Right cardiac atrium (tissue), 5 donors: ENCODE results near the gene CLMN. TPM values are rescaled to one million over a fixed set of nuclear protein-coding genes. Genes with fewer than 3 reads are reported as not detected.

Experiments used
- ATAC-seq, 2 donors: fragments of 200-7000 bp; cut with Tn5 transposase; one replicate each; pipeline versions ENCODE4 v1.8.0 to v1.9.1; 2020; ENCODE audit warnings: moderate library complexity in 2 of 2, mild to moderate bottlenecking in 1 of 2
- DNase-seq, 3 donors: peaks; one replicate each; pipeline ENCODE4 v3.0.0-alpha.2; 2020
- H3K27ac ChIP-seq: one replicate; pipeline ENCODE4 v1.5.1; 2013; ENCODE audit warnings: mild to moderate bottlenecking, low read length, control low read depth, moderate library complexity
- H3K27me3 ChIP-seq: one replicate; pipeline ENCODE4 v1.6.1; 2013; ENCODE audit not compliant: control insufficient read depth, insufficient read depth
- H3K4me1 ChIP-seq: one replicate; pipeline ENCODE4 v1.6.1; 2013; ENCODE audit warnings: low read length; ENCODE audit not compliant: control insufficient read depth, insufficient read depth
- H3K4me3 ChIP-seq: one replicate; pipeline ENCODE4 v1.5.1; 2013; ENCODE audit warnings: low read length, control low read depth
- H3K9me3 ChIP-seq: one replicate; pipeline ENCODE4 v1.6.1; 2013; ENCODE audit warnings: low read length; ENCODE audit not compliant: control insufficient read depth
- WGBS: extraction: QIAGEN DNeasy Blood & Tissue Kit; methylation state at CpG from one replicate; pipeline ENCODE4 v1.1.7; 2013; 5-methylcytosine and 5-hydroxymethylcytosine counted together
- intact Hi-C, 4 donors: fragments of 100-400 bp; cut with DNase I; formaldehyde crosslinking; loops; one replicate each; pipeline versions ENCODE4 v1.11.0 to v1.14.0; 2022 to 2023
- polyA plus RNA-seq: library from polyadenylated mRNA; stranded (reverse); fragments of 200-250 nt; gene quantifications from one replicate; pipeline ENCODE4 v1.2.3, GENCODE V29; 2013
- total RNA-seq, 4 donors: library from RNA; stranded (reverse); fragmentation: NEBNext Ultra II Directional; extraction: Animal tissue kit (Norgen Biotek cat#: 25700); gene quantifications; one replicate each; pipeline ENCODE4 v1.2.1, GENCODE V29; 2021
- donor health status: healthy with polysubstance abuse.
- donor health status: DM: no; HTN: yes; CAD: no.
- donor health status: DM: no; HTN: no; CAD: no.
- donor health status: DM: no; HTN: yes; CAD: no; lungs with severe emphysema.
- donor health status: DM: yes; HTN: yes; CAD: no.

CLMN gene
- total and polyA plus RNA-seq, 5 donors: 3.1 to 9.1 (median 6.4) TPM

GRCh38 chr14:95300697-95301526, 18.8 kb downstream of the CLMN start:
- no peak for ATAC-seq
- Histone ChIP-seq H3K27me3 (no peaks in the 10 kb centered on the region), H3K27ac (no peak overlapping the region), H3K9me3 (no peaks in the 10 kb centered on the region), H3K4me3 (no peak overlapping the region), H3K4me1 (no peaks in the 10 kb centered on the region)
- DNase-seq: no peak
- intact Hi-C loops: no loop called here
- 80% methylated on average over 8 of the region's 8 CpGs for WGBS

DNA sequence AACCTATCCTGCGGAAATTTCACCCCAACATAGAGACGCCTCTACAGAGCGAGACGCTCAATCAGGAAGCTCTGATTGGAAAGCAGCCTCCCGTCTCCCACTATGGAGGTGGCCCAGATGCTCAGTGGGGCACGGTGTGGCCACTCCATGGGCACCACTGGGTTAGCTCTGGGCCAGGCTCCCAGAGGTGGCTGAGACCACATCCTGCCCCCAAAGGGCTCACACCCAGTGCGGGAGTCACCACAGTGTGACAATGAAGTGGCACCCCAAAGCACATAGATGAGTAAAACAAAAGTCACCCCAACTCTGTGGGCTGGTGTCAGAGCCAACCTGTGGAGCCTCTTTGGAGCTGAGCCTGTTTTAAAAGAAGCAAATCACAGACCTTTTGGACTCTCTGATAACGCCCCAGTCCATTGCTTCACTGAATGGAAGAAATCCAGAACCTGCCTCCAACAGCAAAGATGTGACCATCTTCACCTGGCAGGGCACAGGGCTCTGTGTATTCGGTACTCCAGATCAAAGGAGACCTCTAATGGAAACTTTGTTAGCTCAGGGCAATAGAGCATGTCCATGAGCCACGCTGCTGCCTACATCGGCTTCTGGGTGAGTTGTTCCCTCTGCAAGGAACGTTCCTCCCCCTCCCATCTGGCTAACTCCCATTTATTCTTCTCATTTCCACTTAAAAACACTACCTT, 19.6 kb downstream of the CLMN start:
- Histone ChIP-seq H3K27ac (no peak overlapping the region), H3K27me3 (no peaks in the 10 kb centered on the region), H3K4me3 (no peak overlapping the region), H3K4me1 (no peaks in the 10 kb centered on the region), H3K9me3 (no peaks in the 10 kb centered on the region)
- DNase-seq: no peak
- no peak for ATAC-seq
- WGBS: 84% methylated on average over 12 of the region's 12 CpGs
- intact Hi-C loops: no loop called here

- H3K9me3 ChIP-seq: no peaks in the 10 kb centered on the region
- no peaks in the 10 kb centered on the region for H3K27me3 ChIP-seq
- 88% methylated on average over 5 of the region's 5 CpGs for WGBS
- H3K4me3 ChIP-seq: no peak overlapping the region
- intact Hi-C loops: no loop called here
- no peak overlapping the region for H3K27ac ChIP-seq
- no peak for DNase-seq
- ATAC-seq: no peak
- H3K4me1 ChIP-seq: no peaks in the 10 kb centered on the region
Measured at GRCh38 chr14:95299271-95299670, 20.4 kb downstream of the CLMN start.

GRCh38 chr14:95297832-95298231, 21.9 kb downstream of the CLMN start:
- H3K27ac ChIP-seq: no peak overlapping the region
- no peaks in the 10 kb centered on the region for H3K9me3 ChIP-seq
- no peaks in the 10 kb centered on the region for H3K27me3 ChIP-seq
- 92% methylated on average over 8 of the region's 8 CpGs for WGBS
- DNase-seq (no peak), ATAC-seq (no peak)
- H3K4me1 ChIP-seq: no peaks in the 10 kb centered on the region
- no peak overlapping the region for H3K4me3 ChIP-seq
- intact Hi-C loops: no loop called here

DNA sequence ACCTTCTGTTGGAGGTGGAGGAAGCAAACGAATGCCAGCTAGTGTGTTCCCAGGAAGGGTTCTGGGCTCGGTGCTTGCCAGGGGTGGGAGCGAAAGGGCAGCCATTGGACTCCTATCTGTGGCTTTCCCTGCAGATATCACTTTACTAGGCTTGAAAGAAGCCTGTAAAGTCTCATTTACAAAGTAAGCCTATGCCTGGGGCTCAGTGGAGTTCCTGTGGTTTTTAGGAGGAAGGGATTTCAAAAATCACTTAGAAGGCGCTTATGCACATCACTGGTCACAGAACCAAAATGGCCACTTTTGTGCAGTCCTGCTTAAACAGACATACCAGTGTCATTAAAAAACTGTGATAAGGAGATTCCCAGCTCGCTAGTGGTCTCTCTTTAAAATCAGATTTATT, 22.7 kb downstream of the CLMN start:
- DNase-seq (no peak), ATAC-seq (no peak)
- no peak overlapping the region for H3K27ac ChIP-seq
- WGBS: 88% methylated on average over 5 of the region's 5 CpGs
- intact Hi-C loops: no loop called here
- no peaks in the 10 kb centered on the region for H3K27me3 ChIP-seq
- H3K9me3 ChIP-seq: no peaks in the 10 kb centered on the region
- H3K4me3 ChIP-seq: no peak overlapping the region
- no peaks in the 10 kb centered on the region for H3K4me1 ChIP-seq

DNA sequence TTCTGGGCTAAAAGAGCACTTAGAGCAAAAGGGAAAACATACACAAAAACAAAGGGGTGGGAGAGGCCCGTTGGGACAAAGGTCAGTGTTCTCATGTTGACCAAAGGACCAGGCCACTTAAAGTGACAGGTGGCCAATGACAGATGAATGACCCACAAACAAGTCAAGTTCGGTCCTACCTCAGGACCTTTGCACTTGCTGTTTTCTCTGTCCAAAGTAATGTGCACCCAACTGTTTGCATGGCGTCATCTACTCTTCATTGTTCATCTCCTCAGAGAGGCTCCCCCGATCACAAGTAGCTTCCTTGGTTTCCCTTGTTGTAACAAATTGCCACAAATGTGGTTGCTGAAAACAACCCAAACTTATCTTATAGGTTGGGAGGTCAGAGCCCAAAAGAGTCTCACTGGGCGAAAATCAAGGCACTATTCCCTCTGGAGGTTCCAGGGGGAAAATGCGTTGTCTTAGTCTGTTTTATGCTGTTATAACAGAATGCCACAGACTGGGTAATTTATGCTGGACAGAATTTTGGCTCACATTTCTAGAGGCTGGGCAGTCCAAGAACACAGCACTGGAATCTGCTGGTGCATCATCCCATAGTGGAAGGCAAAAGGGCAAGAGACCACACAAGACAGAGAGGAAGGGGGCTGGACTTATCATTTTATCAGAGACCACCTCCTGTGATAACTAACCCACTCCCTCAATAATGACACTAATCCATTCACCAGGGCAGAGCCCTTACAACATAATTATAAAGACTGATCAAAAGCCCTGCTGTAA, 23.9 kb downstream of the CLMN start:
- no peak overlapping the region for H3K4me3 ChIP-seq
- ATAC-seq (no peak), DNase-seq (no peak)
- peaks cover 6% of the 10 kb centered on the region for H3K4me1 ChIP-seq
- 93% methylated on average over 6 of the region's 6 CpGs for WGBS
- no peaks in the 10 kb centered on the region for H3K9me3 ChIP-seq
- intact Hi-C loops: no loop called here
- no peaks in the 10 kb centered on the region for H3K27me3 ChIP-seq
- no peak overlapping the region for H3K27ac ChIP-seq

DNA sequence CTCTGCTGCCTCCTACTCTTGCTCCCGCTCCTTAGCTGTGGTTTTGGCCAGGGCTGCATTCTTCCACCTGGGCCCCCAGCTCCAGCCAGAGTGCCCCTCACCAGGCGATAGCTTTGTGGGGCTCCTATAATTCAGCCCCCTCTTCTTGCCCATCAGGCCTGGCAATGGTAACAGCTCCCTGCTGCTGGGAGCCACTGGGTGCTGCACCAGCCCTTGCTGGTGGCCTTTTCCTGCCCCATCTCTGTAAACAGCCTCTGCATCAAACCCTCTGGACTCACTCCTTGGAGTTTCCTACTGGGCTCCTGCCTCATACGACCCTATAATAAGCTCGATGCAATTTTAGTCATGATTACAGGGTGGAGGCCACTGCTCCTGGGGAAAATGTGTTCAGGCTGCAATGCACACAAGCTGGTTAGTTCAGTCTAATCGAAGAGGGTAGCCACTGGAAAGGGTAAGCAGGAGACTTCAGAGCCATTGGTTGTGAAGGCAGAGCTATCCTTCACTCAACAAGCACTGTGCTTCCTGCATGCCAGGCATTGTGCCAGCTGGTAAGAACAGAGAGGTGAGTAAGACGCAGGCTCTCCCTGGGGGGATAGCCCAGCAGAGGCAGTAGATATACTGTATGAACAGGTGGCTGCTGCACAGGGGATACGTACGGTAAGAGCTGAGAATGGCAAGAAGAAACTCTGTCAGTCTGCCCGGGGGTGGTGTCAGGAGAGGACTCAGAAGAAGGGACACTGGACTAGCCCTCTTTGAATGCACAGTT, 24.7 kb downstream of the CLMN start:
- H3K4me3 ChIP-seq: no peak overlapping the region
- intact Hi-C loops: no loop called here
- DNase-seq (no peak), ATAC-seq (no peak)
- 89% methylated on average over 9 of the region's 9 CpGs for WGBS
- no peaks in the 10 kb centered on the region for H3K9me3 ChIP-seq
- peaks cover 6% of the 10 kb centered on the region for H3K4me1 ChIP-seq
- no peak overlapping the region for H3K27ac ChIP-seq
- H3K27me3 ChIP-seq: no peaks in the 10 kb centered on the region

GRCh38 chr14:95294320-95294719, 25.4 kb downstream of the CLMN start:
- Histone ChIP-seq H3K27ac (no peak overlapping the region), H3K4me1 (peaks cover 6% of the 10 kb centered on the region), H3K4me3 (no peak overlapping the region), H3K9me3 (no peaks in the 10 kb centered on the region), H3K27me3 (no peaks in the 10 kb centered on the region)
- ATAC-seq (no peak), DNase-seq (no peak)
- intact Hi-C loops: no loop called here
- 85% methylated on average over 7 of the region's 7 CpGs for WGBS

DNA sequence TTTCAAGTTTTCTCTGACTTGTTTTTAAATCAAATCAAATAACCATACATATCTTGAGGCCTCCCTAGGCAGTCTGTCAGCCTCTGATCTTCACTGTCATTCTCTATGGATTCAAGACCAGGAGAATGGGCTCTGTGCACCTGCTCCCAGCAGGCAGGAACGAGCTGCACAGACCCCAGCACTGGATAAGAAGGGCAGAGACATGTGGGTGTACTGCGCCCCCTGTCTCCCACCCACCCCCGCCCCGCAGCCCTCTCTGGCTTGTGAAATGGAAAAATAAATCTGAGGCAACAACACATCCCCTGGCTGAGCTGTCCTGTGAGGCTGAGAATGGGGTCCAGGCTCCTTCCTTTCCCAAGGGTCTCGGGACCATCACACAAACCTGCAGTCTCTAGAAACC, 26.3 kb downstream of the CLMN start:
- DNase-seq (no peak), ATAC-seq (no peak)
- H3K27ac ChIP-seq: no peak overlapping the region
- H3K4me3 ChIP-seq: no peak overlapping the region
- WGBS: 68% methylated on average over 5 of the region's 5 CpGs
- H3K9me3 ChIP-seq: no peaks in the 10 kb centered on the region
- intact Hi-C loops: no loop called here
- peaks cover 6% of the 10 kb centered on the region for H3K4me1 ChIP-seq
- H3K27me3 ChIP-seq: no peaks in the 10 kb centered on the region

GRCh38 chr14:95292660-95293425, 26.9 kb downstream of the CLMN start:
- DNase-seq: no peak
- Histone ChIP-seq H3K4me3 (no peak overlapping the region), H3K4me1 (peaks cover 6% of the 10 kb centered on the region), H3K9me3 (no peaks in the 10 kb centered on the region), H3K27me3 (no peaks in the 10 kb centered on the region), H3K27ac (no peak overlapping the region)
- no peak for ATAC-seq
- intact Hi-C loops: no loop called here
- 70% methylated on average over 8 of the region's 8 CpGs for WGBS
